OCI-LY7 (cell line): ENCODE data around the gene TMSB15C. TPM values are rescaled to one million over a fixed set of nuclear protein-coding genes. Genes with fewer than 3 reads are reported as not detected.

Experiments used
- BruUV-seq: library from RNA; stranded (reverse); fragments of 400-500 nt; replicated peaks from 2 replicates; lab custom pipeline; 2021; lab: Mats Ljungman, UMichigan
- CTCF ChIA-PET: fragments of 300-600 bp; sonication (Branson Sonifier 250); formaldehyde crosslinking; loops from one replicate; lab custom pipeline; 2022; ENCODE audit warnings: antibody characterized with exemption; ENCODE audit not compliant: unreplicated experiment; lab: Charles Lee
- POLR2A ChIA-PET: fragments of 300-600 bp; sonication (Branson Sonifier 250); formaldehyde crosslinking; loops from one replicate; lab custom pipeline; 2022; ENCODE audit warnings: antibody characterized with exemption; lab: Charles Lee
- DNase-seq: peaks from one replicate; pipeline ENCODE4 v3.0.0-alpha.2; 2015; ENCODE audit warnings: low spot score
- H2AFZ ChIP-seq: fragments of 200-600 bp; sonication (generic), shearing (Covaris generic); 2 replicates; pipeline ENCODE4 v1.6.1; 2014; ENCODE audit warnings: mild to moderate bottlenecking, antibody characterized with exemption, low read length, moderate library complexity
- H3K27ac ChIP-seq: fragments of 200-600 bp; sonication (generic); 2 replicates; pipeline ENCODE4 v1.5.1; 2014; ENCODE audit warnings: mixed run types, low read depth, mild to moderate bottlenecking, moderate library complexity, low read length, inconsistent platforms; ENCODE audit not compliant: poor library complexity, severe bottlenecking
- H3K36me3 ChIP-seq: fragments of 200-600 bp; sonication (generic); 2 replicates; pipeline ENCODE4 v1.6.1; 2014; ENCODE audit warnings: mild to moderate bottlenecking, antibody characterized with exemption, low read length, moderate library complexity, mixed read lengths; ENCODE audit not compliant: insufficient read depth
- H3K4me1 ChIP-seq: fragments of 200-600 bp; sonication (generic); 2 replicates; pipeline ENCODE4 v1.5.1; 2014; ENCODE audit warnings: mild to moderate bottlenecking, low read length; ENCODE audit not compliant: insufficient read depth, poor library complexity, severe bottlenecking
- H3K4me2 ChIP-seq: fragments of 200-600 bp; sonication (generic); 2 replicates; pipeline ENCODE4 v1.6.1; 2014; ENCODE audit warnings: mild to moderate bottlenecking, low read length
- H3K4me3 ChIP-seq: fragments of 200-600 bp; sonication (generic); 2 replicates; pipeline ENCODE4 v1.5.1; 2014; ENCODE audit warnings: mild to moderate bottlenecking, low read depth, low read length; ENCODE audit not compliant: poor library complexity, severe bottlenecking
- H3K79me2 ChIP-seq: fragments of 200-600 bp; sonication (generic); 2 replicates; pipeline ENCODE4 v1.6.1; 2016; ENCODE audit warnings: low read depth, mild to moderate bottlenecking, low read length, moderate library complexity, mixed read lengths; ENCODE audit not compliant: insufficient read depth
- H3K9me2 ChIP-seq: fragments of 200-600 bp; sonication (generic); 2 replicates; pipeline ENCODE4 v1.6.1; 2016; ENCODE audit warnings: mild to moderate bottlenecking, low read length, mixed read lengths; ENCODE audit not compliant: insufficient read depth
- H3K9me3 ChIP-seq: fragments of 200-600 bp; sonication (generic); 2 replicates; pipeline ENCODE4 v1.6.1; 2014; ENCODE audit warnings: mild to moderate bottlenecking, mixed run types, low read length, mixed read lengths
- H4K20me1 ChIP-seq: fragments of 200-600 bp; sonication (generic); 2 replicates; pipeline ENCODE4 v1.6.1; 2014; ENCODE audit warnings: mild to moderate bottlenecking, antibody characterized with exemption, low read length, moderate library complexity, mixed read lengths; ENCODE audit not compliant: insufficient read depth
- EZH2phosphoT487 ChIP-seq: fragments of 200-600 bp; sonication (generic); IDR thresholded peaks from 2 replicates; pipeline ENCODE4 v1.6.1; 2018; ENCODE audit warnings: low read depth, borderline replicate concordance, mild to moderate bottlenecking, mixed run types, antibody characterized with exemption, low read length, moderate library complexity, mixed read lengths
- intact Hi-C: fragments of 100-400 bp; cut with micrococcal nuclease; formaldehyde crosslinking; loops from one replicate; pipeline ENCODE4 v1.10.0; 2022; ENCODE audit not compliant: unreplicated experiment
- total RNA-seq, 2 experiments: library from RNA; depleted of rRNA in 1 of 2; stranded (reverse); fragments of >200 nt in 1 of 2; shearing (Covaris generic) in 1 of 2; gene quantifications; 2 replicates each; pipeline ENCODE4 v1.2.3, GENCODE V29; 2014 to 2022
- TF ChIP-seq, protein P1 (sequence below): fragments of 200-600 bp; sonication (generic); conservative IDR thresholded peaks from 2 replicates; pipeline ENCODE4 v1.5.1; 2014; ENCODE audit warnings: mild to moderate bottlenecking, antibody characterized with exemption, low read length, moderate library complexity, mixed read lengths

TMSB15C gene
- total RNA-seq, 2 experiments from 2014 or later, result 5.4 to 9.0 TPM

DNA sequence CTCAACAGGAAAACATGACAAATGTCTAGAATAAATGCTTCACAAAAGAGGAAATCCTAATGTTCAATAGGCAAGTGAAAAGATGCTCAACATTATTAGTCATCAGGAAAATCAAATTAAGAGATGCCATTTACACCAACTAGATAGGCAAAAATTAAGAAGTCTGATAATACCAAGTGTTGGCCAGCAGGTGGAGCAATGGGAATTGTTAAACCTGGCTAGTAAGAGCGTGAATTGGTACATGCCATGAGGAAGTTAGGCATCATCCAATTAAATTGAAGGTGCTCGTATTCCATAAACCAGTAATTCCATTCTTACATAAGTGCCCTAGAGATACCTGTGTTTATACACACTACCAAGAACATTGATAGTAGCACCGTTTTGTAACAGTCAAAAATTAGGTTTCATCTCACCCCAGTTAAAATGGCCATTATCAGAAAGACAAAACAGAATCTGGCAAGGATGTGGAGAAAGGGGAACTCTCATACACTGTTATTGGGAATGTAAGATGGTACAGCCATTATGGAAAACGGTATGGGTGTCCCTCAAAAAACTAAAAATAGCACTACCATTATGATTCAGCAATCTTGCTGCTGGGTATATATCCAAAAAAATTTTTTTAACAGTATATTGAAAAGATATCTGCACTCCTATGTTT, 22.2 kb upstream of the TMSB15C start:
- Histone ChIP-seq H3K4me1 (no peaks in the 10 kb centered on the region), H3K4me2 (no peak overlapping the region), H4K20me1 (no peaks in the 10 kb centered on the region), H3K9me2 (no peaks in the 10 kb centered on the region), H3K9me3 (no peaks in the 10 kb centered on the region), H3K27ac (no peak overlapping the region), H2AFZ (no peak overlapping the region), H3K79me2 (no peaks in the 10 kb centered on the region), H3K36me3 (no peaks in the 10 kb centered on the region), H3K4me3 (no peak overlapping the region)
- no TSS peak for BruUV-seq
- DNase-seq, result peak; percentile 67
- TF ChIP-seq EZH2phosphoT487, result no peak
- TF ChIP-seq, protein P1, sequence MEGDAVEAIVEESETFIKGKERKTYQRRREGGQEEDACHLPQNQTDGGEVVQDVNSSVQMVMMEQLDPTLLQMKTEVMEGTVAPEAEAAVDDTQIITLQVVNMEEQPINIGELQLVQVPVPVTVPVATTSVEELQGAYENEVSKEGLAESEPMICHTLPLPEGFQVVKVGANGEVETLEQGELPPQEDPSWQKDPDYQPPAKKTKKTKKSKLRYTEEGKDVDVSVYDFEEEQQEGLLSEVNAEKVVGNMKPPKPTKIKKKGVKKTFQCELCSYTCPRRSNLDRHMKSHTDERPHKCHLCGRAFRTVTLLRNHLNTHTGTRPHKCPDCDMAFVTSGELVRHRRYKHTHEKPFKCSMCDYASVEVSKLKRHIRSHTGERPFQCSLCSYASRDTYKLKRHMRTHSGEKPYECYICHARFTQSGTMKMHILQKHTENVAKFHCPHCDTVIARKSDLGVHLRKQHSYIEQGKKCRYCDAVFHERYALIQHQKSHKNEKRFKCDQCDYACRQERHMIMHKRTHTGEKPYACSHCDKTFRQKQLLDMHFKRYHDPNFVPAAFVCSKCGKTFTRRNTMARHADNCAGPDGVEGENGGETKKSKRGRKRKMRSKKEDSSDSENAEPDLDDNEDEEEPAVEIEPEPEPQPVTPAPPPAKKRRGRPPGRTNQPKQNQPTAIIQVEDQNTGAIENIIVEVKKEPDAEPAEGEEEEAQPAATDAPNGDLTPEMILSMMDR, result peak; percentile 77
- intact Hi-C loops, result loop anchor here (1.0 kb wide), 1 partner anchor 38 kb away; no protein-coding TSS in a partner anchor
- ChIA-PET POLR2A (no interaction called here), CTCF (no interaction called here)

DNA sequence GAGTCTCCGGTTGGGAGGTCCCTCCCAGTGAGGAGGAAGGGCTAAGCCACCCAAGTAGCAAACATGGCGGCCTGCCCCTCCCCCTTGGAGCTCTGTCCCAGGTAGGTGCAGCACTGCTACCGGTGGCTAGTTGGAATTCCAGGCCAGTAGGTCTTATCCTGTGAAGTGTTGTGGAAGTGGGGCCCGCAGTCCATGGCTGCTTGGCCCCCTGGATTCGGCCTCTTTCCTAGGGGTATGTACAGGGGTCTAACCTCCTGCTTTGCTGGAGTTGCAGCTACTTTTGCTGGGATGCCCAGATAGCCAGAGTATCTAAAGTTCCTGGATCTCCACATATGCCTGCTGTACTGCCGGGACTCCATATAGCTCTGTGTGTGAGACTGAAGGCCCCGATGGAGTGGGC, 9.9 kb upstream of the TMSB15C start:
- POLR2A ChIA-PET, result no interaction called here

DNA sequence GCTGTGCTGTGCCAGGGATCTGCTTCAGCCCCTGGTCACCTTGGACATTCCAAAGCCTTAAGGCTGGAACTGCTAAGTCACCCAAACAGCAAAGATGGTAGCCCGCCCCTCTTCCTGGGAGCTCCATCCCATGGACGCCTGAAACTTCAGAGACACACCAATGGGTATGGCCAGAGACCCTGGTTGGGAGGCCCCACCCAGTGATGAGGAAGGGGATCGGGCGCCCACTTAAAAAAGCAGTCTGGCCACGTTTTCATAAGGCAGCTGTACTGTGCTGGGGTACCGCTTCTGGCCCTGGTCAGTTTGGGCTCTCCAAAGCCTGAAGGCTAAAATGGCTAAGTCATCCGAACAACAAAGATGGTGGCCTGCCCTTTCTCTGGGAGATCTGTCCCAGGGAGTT, 9.4 kb upstream of the TMSB15C start:
- Histone ChIP-seq H3K4me1 (no peaks in the 10 kb centered on the region), H3K9me3 (no peaks in the 10 kb centered on the region), H3K36me3 (no peaks in the 10 kb centered on the region), H4K20me1 (no peaks in the 10 kb centered on the region), H3K79me2 (no peaks in the 10 kb centered on the region), H3K4me3 (no peak overlapping the region), H2AFZ (no peak overlapping the region), H3K9me2 (no peaks in the 10 kb centered on the region), H3K27ac (no peak overlapping the region), H3K4me2 (no peak overlapping the region)
- BruUV-seq, result no TSS peak
- intact Hi-C loops, result no loop called here
- no peak for DNase-seq
- POLR2A ChIA-PET, result no interaction called here
- TF ChIP-seq, protein P1, result no peak
- TF ChIP-seq EZH2phosphoT487, result no peak
- CTCF ChIA-PET, result no interaction called here

More for the DNA sequence above, 9.9 kb upstream of the TMSB15C start:
- Histone ChIP-seq H3K36me3 (no peaks in the 10 kb centered on the region), H3K4me3 (no peak overlapping the region), H3K9me3 (no peaks in the 10 kb centered on the region), H4K20me1 (no peaks in the 10 kb centered on the region), H3K4me2 (no peak overlapping the region), H3K27ac (no peak overlapping the region), H3K4me1 (no peaks in the 10 kb centered on the region), H3K9me2 (no peaks in the 10 kb centered on the region), H3K79me2 (no peaks in the 10 kb centered on the region), H2AFZ (no peak overlapping the region)
- BruUV-seq, result no TSS peak
- intact Hi-C loops, result no loop called here
- CTCF ChIA-PET, result no interaction called here
- TF ChIP-seq EZH2phosphoT487, result no peak
- TF ChIP-seq, protein P1, result no peak
- DNase-seq, result no peak
